UCSD-AML1 (cell line): ENCODE data around the gene CRABP1.

Experiments
- DNase-seq: peaks from one replicate; lab custom pipeline; 2025; ENCODE audit not compliant: unreplicated experiment; lab: John Stamatoyannopoulos, UW

Gene CRABP1

DNA sequence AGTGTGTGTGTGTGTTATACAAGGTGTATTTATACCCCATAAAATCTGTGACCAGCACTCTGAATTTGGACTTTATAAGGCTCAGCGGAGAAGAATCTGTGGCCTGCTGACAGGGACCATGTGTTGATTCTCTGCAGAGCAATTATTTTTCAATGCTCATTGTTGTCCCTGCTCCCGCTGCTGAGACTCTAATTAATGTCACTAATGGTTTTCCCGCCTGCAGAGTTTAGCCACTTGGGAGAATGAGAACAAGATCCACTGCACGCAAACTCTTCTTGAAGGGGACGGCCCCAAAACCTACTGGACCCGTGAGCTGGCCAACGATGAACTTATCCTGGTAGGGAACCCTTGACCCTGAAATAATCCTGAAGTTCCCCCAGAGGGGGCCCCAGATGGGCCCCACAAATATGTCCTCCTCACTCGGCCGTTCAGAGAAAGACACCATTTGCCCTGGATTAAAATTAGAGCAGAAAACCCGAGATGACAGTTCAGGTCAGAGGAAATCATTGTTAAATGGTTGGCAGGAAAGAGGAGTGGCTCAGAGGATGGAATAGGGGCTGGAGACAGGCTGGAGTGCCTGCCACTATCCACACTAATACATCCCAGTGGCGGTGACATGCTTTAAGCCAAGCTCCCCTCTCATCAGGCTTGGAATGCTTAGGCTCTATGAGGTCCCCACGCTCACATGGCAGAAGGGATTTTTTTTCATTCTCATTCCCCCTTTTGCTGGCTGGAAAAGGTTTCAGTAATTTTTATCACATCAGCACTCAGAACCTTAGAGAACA is 3.3 kb downstream of the CRABP1 start:
- no peak for DNase-seq

DNA sequence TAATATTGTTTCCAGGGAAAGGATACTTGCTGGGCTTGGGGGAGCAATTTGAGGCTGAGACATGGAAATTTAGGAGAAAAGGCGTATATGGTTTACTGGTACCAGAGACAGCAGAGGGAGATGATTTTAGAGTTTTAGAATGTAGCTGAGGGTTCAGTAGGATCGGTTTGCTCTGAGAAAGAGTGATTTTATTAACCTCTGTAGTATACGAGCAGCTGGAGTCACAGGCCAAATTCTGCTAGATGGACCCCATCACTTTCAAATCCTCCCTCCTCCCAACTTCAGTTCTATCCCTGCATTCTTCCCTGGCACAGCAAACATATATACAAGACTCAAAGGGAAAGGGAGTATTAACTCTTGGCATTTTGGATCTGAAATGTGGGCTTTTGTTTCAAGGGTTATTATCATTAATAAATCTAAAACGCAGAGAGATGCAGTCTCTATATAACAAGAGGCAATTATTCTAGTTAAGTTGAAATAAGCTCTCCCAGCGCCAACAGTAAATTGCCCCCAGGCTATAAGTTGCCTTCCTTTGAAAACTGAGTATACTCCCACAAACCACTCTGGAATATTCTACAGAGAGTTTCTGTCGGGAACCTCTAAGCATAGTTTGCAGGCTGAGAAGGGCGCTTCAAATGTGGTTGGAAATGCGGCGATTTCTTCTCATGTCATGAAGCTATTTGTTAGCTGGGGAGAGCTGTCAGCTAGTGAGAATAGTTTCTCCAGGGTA is 5.4 kb downstream of the CRABP1 start:
- no peak for DNase-seq

DNA sequence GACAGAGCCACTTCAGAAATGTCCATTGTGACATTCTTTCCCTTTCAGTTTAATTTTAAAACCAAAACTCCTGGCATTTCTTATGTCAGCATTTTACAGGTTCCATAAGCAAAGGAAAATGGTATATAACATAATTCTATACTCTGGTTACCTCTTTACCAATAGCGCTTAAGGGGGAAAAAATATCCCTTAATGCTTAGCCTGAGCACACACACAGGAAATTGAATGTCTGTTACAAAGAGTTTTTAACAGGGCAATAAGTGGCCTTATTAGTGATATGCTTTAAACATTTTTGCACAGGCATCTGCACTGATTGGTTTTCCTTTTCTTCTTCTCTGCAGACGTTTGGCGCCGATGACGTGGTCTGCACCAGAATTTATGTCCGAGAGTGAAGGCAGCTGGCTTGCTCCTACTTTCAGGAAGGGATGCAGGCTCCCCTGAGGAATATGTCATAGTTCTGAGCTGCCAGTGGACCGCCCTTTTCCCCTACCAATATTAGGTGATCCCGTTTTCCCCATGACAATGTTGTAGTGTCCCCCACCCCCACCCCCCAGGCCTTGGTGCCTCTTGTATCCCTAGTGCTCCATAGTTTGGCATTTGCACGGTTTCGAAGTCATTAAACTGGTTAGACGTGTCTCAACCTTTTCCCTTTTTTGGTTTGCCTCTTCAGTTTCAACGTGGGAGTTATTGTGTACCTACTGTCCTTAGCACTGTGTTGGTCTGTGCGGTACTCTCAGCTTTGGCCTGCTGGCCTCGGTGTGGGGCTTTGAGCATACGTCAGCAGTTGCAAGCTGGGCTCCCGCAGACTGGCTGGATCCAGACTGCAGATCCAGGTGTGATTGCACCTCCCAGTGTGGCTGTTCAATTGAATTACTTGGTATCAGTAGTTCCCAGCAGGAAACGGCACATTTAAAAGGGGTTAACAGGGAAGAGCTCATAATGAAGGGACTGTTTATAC is 7.7 kb downstream of the CRABP1 start:
- no peak for DNase-seq

DNA sequence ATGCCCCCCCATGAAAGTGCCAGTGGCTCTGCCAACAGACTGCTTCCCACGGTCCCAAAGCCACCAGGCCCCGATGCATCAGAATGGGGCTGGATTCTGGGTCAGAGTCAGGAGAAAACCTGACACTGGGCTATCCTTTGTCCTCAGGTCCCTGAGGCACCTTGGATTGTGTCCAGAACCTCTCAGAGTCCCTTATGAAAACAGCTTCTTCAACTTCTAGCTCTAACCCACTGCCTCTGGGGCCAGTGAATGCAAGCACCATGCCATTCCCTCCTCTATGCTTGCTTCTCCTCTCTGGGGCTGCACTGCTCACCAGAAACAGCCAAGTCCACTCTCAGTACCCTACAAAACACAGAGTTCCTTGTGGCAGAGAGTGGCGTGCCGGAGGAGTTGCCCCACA is 9.9 kb downstream of the CRABP1 start:
- DNase-seq: no peak

DNA sequence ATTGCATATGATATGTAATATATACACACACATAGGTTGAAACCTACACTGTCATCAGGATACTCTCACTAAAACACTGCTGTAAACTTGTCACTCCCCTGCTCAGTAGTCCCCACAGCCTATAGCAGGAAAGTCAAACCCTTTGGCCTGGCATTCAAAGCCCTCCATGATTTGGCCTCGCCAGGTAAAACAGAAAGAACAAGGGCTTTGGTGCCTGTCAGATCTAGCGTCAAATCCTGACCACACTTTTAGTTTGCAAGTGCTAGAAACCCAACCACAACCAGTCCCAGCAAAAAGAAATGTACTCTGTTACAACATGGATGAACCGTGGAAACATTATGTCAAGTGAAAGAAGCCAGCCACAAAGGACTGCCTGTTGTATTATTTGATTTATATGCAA is 11.4 kb downstream of the CRABP1 start:
- DNase-seq: no peak

DNA sequence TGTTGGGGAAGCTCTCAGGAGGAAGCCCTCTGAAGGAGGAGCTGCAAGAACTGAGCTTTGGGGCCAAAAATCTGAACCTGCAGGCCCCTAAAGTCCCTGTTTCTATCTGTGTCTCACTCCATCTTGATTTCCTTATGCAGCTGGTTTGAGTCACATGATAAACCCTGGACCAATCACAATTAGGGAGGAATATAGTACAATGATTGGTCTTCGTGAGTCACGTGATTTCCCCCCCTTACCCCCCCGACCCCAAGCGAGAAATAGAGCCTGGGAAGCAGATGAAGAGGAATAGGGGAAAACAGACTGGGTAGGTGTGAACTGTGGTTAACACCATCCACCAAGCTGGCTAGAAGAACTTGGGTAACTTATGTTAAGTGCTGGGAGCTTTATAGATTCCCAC is 12.9 kb downstream of the CRABP1 start:
- no peak for DNase-seq

DNA sequence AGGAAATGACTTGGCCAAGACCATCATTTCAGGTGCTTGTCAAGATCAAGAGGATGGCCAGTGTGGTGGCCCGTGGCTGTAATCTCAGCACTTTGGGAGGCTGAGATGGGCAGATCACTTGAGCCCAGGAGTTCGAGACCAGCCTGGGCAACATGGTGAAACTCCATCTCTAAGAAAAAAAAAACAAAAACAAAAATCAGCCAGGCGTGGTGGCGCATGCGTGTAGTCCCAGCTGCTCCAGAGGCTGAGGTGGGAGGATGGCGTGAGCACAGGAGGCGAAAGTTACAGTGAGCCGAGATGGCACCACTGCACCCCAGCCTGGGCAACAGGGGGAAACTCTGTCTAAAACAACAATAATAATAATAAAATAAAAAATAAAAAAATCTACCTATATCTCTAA is 15.0 kb downstream of the CRABP1 start:
- DNase-seq: no peak

DNA sequence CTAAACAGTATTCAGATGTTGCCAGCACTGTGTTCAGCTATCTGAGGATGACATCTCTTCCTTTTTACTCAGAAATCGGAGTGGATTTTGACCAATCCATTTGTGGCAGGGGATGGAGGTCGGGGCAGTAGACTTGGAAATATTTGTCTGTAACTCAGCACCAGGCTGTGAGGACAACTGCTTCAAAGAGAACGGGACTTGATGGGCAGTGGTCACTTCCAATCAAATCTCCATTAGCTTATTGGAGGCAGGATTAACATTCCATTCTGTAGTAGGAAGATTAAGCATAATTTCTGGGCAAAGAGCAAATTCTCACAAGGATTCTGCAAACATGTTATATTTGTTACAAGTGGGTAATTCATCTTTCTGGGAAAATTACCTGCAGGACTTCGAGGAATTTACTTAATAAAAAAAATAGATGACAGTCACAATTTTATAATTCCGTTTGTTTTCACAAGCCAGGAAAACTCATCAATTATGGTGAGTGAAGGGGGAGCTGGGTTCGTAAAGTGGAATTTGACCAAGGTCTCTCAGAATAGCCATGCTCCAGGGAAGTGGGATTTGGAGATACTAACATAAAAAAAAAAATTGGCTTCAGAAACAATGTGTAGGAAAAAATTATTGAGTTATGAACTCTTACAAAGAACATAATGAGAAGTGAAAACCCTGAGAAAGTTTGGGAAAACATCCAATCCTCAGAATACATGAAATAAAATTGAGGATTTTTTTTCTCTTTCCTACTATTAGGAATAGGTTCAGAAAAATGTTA is 18.1 kb downstream of the CRABP1 start:
- DNase-seq: no peak

DNA sequence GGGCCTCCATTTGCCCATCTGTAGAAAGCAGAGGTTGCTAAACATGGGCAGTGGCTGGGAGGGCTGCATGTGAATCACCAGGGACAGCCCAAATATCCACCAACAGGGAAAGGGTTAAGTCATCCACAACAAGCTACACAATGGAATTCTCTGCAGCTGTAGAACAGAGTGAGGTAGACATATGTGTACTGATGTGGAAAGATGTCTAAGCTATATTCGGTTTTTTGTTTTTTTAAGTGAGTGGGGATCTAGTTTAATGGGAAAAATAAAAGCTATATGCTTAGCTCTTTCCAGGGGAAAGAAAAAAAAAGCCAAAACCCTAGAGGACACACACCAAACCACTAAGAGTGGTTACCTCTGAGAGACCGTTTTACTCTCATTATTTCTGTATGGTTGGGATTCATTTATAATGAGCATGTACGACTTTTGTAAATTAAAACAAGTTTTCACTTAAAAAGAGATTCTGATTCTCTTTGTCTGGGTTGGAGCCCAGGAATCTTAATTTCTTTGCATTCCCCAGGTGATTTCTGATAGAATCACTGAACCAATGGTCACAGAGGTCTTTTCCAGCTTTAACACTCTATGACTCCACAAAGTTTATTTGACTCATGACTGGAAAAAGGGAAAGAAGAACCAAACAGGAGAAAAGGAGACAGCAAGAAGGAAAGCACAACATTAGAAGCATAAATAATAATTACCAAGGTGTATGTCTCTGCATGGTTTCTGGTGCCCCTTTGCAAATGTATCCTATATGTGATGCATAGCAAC is 19.1 kb downstream of the CRABP1 start:
- DNase-seq: no peak

DNA sequence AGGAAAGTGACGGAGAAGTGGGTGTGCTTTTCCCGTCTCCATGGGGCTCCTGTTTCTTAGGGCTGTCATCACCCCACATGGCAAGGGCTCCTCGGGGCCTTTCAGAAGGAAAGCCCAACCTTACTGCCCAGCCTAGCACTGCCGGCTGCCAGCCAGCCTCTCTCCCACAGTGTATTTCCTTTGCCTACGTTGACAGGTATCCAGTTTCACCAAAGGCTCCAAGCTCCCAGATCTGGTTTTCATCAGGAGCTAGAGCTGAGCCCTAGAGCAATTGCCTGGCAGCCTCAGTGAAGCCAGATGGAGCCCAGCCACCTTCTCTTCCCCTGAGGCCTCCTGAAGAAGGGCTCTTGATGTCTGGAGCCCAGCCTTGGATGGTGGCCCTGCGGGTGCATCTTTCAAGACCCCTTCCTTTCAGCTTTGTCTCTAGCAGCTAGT is 20.2 kb downstream of the CRABP1 start:
- no peak for DNase-seq

DNA sequence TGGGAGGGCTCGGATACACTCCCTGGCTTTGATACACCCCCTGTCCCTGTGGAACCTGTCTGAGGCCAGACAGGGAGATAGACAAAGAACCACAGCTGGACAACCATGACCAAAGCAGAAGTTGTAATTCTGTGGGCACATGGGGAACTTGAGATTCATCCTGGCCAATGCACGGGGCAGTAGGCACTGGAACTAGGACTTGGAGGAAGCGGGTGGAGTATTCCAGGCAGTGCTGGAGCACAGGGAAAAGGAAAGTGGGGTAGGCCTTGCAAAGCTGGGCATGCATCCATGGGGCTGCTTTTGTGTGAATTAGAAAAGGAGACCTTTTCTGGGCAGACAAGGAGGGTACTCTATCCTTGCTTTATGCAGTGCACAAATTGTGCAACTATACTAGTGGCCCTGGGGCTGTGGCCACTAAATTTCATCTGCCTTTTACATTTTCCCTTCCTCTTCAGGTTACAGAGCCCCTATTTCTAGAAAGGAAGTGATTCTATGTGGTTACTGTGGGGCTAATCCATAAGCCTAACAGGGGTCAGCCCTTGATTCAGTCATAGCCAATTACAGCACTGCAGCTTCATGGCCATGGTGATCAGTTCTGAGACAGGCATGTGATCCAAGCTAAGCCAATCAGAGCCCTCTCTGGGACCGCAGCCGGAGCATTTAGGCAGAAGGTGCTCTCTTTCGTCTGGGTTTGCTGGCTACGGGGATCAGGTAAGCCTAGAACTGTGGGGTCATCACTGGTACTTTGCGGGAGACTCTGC is 21.0 kb downstream of the CRABP1 start:
- no peak for DNase-seq

DNA sequence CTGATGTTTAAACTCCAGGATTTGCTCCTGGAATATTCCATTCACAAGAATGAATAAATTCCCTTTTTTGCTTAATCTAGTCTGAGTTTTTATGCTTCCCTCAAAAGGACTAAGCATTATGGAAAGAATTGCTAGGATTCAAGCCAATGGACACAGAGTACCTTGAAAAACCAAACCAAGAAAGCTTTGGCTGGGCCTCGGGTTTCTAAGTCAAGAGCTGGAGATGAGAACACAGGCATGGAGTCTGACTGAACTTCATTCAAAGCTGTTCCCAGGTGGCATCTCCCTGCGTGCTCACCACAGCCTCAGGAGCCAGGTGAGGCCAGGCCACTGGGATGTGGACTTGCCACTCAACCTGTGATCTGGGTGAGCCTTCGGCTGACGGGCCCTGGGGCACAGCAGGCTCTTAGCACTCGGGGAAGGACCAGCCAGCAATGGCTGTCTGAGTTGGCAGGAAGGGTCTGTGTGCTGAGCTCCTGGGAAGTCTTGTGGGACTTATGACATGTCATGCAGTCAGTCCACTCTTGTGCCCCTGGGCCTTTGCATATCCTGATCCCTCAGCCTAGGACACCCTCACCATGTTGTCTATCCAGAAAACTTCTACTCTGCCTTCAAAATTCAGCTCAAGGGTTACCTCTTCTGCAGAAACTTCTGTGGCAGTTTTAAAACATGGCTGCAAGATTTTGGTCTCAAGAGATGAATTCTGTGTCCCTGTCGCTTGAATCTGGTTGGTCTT is 21.8 kb downstream of the CRABP1 start:
- DNase-seq: no peak

DNA sequence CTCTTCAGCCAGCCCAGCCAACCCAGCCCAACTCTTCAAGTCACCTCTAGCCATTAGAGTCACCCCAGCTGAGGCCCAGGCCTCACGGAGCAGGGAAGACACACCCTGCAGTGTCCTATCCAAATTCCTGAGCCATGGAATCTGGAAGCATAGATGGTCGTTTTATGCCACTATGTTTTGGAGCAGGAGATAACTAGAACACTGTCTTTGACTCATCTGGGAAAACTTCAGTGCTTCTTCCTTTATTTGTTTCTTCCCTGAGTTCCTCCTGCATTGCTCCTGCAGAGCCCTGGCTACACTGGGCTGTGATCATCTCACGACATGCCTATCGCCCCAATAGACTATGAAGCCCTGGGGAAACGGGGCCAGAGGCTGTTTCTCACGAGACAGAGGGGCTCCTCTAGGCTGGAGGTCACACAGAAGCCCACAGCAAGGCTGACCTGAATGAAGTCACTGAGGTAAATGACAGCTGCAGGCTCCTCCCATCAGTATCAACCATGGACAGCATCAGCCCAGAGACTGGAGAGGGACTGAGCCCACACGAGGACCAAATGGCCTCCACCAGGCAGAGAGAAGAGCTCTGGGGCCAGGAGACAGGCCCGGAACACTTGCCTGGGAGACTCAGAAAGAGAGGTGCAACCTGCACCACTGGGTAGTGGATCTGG is 22.7 kb downstream of the CRABP1 start:
- DNase-seq: no peak

DNA sequence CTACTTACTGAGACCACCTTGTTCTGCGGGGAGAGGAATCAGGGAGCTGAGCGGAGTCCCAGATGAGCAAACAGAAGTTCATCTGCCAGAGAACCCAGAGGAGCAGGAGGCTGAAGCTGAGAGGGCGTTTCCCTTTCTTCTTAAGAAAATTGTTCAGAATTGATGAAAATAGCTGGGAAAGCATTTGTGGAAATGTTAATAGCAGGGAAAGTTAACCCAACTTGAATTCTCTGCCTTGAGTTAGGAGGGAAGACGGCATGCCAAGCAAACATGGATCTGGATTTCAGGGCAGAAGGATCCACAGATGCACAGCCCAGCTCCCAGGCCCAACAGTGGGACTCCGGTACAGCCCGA is 23.2 kb downstream of the CRABP1 start:
- no peak for DNase-seq

DNA sequence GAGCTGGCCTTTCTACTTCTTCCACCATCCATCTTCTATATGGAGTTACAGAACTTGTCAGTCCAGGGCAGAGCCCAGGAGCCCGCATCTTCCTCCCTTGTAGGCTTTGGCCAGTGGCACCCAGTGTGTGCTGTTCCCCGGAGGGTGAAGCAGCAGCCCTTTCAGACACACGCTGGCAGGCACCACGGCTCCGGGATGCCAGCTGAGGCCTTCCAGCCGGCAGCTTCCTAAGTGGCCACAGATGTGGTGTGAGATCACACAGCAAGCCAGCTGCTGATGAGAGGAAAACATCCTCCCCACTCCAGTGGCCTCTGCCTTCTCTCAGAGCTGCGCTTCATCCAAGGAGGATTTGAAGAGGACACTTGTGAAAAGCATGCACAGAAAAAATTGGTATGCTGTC is 24.1 kb downstream of the CRABP1 start:
- DNase-seq: no peak

DNA sequence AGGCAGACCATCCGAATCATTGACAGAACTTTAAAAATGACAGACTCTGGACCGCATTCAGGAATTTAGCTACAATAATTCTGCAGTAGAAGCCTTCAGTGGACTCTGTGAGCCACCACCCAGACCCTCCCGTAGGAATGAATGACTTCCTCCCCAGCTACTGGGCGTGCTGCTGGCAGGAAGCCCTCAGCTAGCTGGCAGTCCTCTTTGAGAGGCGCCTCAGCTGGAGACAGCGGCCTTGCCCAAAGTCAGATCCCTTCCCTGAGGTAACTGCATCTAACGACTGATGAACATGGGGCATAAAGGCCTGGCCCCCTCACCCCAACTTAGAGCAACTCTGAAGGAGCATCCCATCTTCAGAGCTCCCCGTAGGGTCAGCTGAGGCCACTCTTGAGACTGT is 25.8 kb downstream of the CRABP1 start:
- DNase-seq: peak; percentile 38

DNA sequence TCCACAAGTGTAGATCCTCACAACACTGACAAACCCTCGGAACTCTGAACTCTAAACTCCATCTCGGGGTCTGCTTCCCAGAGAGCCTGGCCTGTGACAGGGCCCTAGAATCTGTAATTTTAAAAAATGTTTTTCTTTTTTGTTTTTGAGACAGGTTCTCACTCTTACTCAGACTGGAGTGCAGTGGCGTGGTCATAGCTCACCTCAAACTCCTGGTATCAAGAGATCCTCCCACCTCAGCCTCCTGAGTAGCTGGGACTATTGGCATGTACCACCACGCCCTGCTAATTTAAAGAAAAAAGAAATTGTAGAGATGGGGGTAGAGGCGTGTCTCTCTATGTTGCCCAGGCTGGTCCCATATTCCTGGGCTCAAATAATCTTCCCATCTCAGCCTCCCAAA is 26.2 kb downstream of the CRABP1 start:
- no peak for DNase-seq

DNA sequence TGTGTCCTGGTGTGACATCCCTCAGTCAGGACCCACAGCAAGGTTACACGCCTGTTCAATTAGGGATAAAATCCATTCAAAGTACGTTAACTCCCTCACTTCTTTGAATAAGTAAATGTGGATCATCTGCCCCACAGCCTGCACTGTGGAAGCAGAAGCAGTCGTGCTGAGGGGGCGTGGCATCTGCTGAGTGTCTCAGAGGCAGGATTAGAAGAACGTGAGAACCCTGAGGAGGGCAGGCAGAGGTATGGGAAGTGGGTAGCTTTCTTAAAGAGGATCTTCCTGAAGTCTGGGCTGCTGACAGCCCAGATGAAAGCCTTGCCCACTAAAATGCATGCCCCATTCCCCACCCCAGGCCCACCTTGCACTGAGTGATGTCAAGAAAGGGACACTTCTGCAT is 28.5 kb downstream of the CRABP1 start:
- peak; percentile 36 for DNase-seq
